GM12878 (cell line): Measurements from ENCODE around the gene HIVEP1. TPM values are rescaled to one million over a fixed set of nuclear protein-coding genes. Genes with fewer than 3 reads are reported as not detected.
A peak's percentile ranks its signal among the peaks of the same experiment; 100 is the strongest.

ENCODE experiments used
- ATF7 ChIP-seq: fragments of 450-650 bp; IDR thresholded peaks from 2 replicates; pipeline ENCODE4 v1.6.1; 2016; ENCODE audit warnings: low read depth, mild to moderate bottlenecking
- E2F4 ChIP-seq: IDR thresholded peaks from 2 replicates; pipeline ENCODE4 v1.6.1; 2012; ENCODE audit warnings: low read depth, low read length, improper control_type of control experiment
- E2F8 ChIP-seq: fragments of 450-650 bp; IDR thresholded peaks from 2 replicates; pipeline ENCODE4 v1.6.1; 2018; ENCODE audit warnings: mild to moderate bottlenecking, low read depth, moderate library complexity; ENCODE audit not compliant: partially characterized antibody
- IRF5 ChIP-seq: fragments of 450-650 bp; IDR thresholded peaks from 2 replicates; pipeline ENCODE4 v1.6.1; 2017; ENCODE audit warnings: borderline replicate concordance
- JUND ChIP-seq: IDR thresholded peaks from 2 replicates; pipeline ENCODE4 v1.6.1; 2012; ENCODE audit warnings: low read depth, mild to moderate bottlenecking, low read length, improper control_type of control experiment, moderate library complexity
- MEF2A ChIP-seq: IDR thresholded peaks from 2 replicates; pipeline ENCODE4 v1.6.1; 2011; ENCODE audit warnings: low read depth, mild to moderate bottlenecking, low read length, moderate library complexity; ENCODE audit not compliant: insufficient read depth
- MXI1 ChIP-seq: fragments of 150-350 bp; IDR thresholded peaks from 2 replicates; pipeline ENCODE4 v1.6.1; 2011; ENCODE audit warnings: low read depth, mild to moderate bottlenecking, inconsistent platforms, low read length, improper control_type of control experiment
- MYB ChIP-seq: fragments of 150-350 bp; IDR thresholded peaks from 2 replicates; pipeline ENCODE4 v1.6.1; 2014; ENCODE audit warnings: mild to moderate bottlenecking, low read depth, low read length, borderline replicate concordance
- NR2F1 ChIP-seq: fragments of 450-650 bp; conservative IDR thresholded peaks from 2 replicates; pipeline ENCODE4 v1.6.1; 2017; ENCODE audit warnings: mild to moderate bottlenecking
- PML ChIP-seq: IDR thresholded peaks from 2 replicates; pipeline ENCODE4 v1.6.1; 2012; ENCODE audit warnings: low read length, inconsistent platforms
- RAD21 ChIP-seq: IDR thresholded peaks from 2 replicates; pipeline ENCODE4 v1.6.1; 2011; ENCODE audit warnings: mild to moderate bottlenecking, low read depth, low read length, moderate library complexity; ENCODE audit not compliant: insufficient read depth
- RBBP5 ChIP-seq: fragments of 200-600 bp; sonication (generic); conservative IDR thresholded peaks from 2 replicates; pipeline ENCODE4 v1.6.1; 2016
- SMC3 ChIP-seq: IDR thresholded peaks from 2 replicates; pipeline ENCODE4 v1.6.1; 2011; ENCODE audit warnings: low read length, improper control_type of control experiment, borderline replicate concordance
- STAT3 ChIP-seq: IDR thresholded peaks from 2 replicates; pipeline ENCODE4 v1.6.1; 2011; ENCODE audit warnings: low read depth, low read length, improper control_type of control experiment
- TCF3 ChIP-seq: IDR thresholded peaks from 2 replicates; pipeline ENCODE4 v1.6.1; 2012; ENCODE audit warnings: low read depth, mild to moderate bottlenecking, low read length, borderline replicate concordance; ENCODE audit not compliant: insufficient read depth
- ZNF217 ChIP-seq: fragments of 450-650 bp; IDR thresholded peaks from 2 replicates; pipeline ENCODE4 v1.6.1; 2017; ENCODE audit warnings: antibody characterized with exemption, mild to moderate bottlenecking
- ZNF24 ChIP-seq: fragments of 450-650 bp; IDR thresholded peaks from 2 replicates; pipeline ENCODE4 v1.6.1; 2017; ENCODE audit warnings: antibody characterized with exemption, mild to moderate bottlenecking
- ZNF592 ChIP-seq: fragments of 450-650 bp; IDR thresholded peaks from 2 replicates; pipeline ENCODE4 v1.6.1; 2017; ENCODE audit warnings: mild to moderate bottlenecking, moderate library complexity
- ZNF622 ChIP-seq: fragments of 450-650 bp; IDR thresholded peaks from 2 replicates; pipeline ENCODE4 v1.6.1; 2017; ENCODE audit warnings: mild to moderate bottlenecking, inconsistent platforms
- ZSCAN29 ChIP-seq: fragments of 450-650 bp; IDR thresholded peaks from 2 replicates; pipeline ENCODE4 v1.6.1; 2017; ENCODE audit warnings: mild to moderate bottlenecking, moderate library complexity
- polyA plus RNA-seq, 11 experiments: library from polyadenylated mRNA; depleted of rRNA in 4 of 11; unstranded in 6 of 11; stranded (reverse) in 5 of 11; fragments of >200 nt; fragmentation: Nextera tagmentation in 4 of 11; fragmentation: Illumina TruSeq in 1 of 11; extraction: Ambion mirVana in 4 of 11; extraction: Trizol in 1 of 11; gene quantifications; 1 replicate in 1 of 11; 2 replicates in 10 of 11; pipeline versions ENCODE4 v1.2.1 to v1.2.3, GENCODE V29; 2011 to 2016; ENCODE audit warnings: inconsistent platforms in 2 of 11, missing spikeins in 2 of 11, low read depth in 1 of 11
- total RNA-seq, 4 experiments: library from RNA; depleted of rRNA in 3 of 4; stranded (reverse); fragments of >200 nt in 3 of 4; fragmentation: Illumina TruSeq in 1 of 4; extraction: Trizol in 1 of 4; gene quantifications; 2 replicates each; pipeline versions ENCODE4 v1.2.1 to v1.2.3, GENCODE V29; 2013 to 2021

HIVEP1 gene
- total and polyA plus RNA-seq, 10 of the 15 experiments (the other 5 are each of a cell fraction or from before 2014, with no cell fraction given), result 4.3 to 37.5 (median 21.6) TPM

GRCh38 chr6:12010635-12011275, 1.4 kb upstream of the HIVEP1 start (continued):
- TF ChIP-seq IRF5 (no peak), ZNF622 (no peak), E2F8 (no peak), NR2F1 (peak; percentile 74; the same call in 1 of the 2 replicates), MYB (0 out of 2 replicates have a peak, but pooled peaks have one; percentile 54), SMC3 (no peak; the same call in 1 of the 2 replicates), ZNF24 (no peak), ZSCAN29 (no peak), MEF2A (peak; percentile 82), E2F4 (no peak), TCF3 (no peak; the same call in 1 of the 2 replicates), JUND (peak; percentile 74; the same call in 1 of the 2 replicates), PML (peak; percentile 65), ATF7 (peak; percentile 45; the same call in 1 of the 2 replicates), MXI1 (peak; percentile 49), ZNF592 (no peak), RBBP5 (no peak), ZNF217 (0 out of 2 replicates have a peak, but pooled peaks have one; percentile 51), STAT3 (0 out of 2 replicates have a peak, but pooled peaks have one; percentile 34), RAD21 (peak; percentile 12; the same call in 1 of the 2 replicates)
